ENCODE data around the gene MICALL2.

Gene MICALL2

DNA sequence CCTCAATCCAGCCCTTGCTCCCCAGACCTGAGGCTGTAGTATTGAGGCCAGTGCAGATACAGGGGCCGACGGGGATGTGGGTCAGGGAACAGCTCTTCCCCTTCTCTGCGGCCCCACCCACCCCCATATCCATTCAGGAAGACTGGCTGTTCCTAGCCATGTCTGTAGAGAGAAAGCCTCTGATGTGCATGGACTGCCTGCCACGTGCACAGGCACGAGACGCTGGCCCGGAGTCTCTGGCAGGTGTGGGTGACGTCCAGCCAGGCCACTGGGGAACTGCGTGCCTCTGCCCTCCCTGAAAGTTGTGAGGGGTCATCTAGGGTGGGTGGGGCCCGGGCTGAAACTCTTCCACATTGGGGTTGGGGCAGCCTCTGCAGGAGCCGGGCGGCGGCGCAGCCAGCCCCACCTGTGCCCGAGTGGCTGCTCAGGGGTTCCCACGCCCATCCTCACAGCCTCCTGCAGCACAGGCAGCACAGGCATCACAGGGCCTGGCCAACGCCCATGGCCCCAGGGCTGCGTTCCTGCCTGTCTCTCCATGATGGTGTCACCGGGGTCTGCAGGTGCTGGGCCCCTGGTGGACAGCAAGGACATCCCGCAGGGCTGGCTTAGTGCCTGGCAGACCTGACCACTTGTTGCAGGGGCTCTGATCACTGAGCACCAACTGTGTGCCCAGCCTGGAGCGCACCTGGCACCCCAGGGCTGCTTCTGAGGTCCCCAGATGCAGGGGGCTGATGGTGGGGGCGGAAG is 27.5 kb downstream of the MICALL2 start:
- DNase-seq: peak in 2 of 3 experiments; percentile 54 to 68

DNA sequence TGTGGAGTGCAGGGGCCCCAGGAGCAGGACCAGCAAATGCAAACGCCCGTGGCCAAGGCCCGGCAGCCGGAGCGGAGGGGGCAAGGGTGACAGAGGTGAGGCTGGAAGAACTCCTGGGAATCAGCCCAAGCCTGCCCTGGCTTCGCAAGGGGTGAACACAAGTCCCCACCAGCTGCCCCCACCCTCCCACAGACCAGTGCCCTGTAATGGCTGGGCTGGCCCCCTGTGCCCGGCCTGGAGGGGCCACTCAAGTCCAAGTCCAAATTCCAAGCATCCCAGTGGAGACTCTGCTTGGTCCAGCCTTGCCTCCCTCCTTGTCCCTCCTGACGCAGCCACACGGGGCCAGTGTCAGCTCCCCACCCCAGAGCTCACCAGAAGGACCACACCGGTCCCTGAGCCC is 28.0 kb downstream of the MICALL2 start:
- no peak for DNase-seq

DNA sequence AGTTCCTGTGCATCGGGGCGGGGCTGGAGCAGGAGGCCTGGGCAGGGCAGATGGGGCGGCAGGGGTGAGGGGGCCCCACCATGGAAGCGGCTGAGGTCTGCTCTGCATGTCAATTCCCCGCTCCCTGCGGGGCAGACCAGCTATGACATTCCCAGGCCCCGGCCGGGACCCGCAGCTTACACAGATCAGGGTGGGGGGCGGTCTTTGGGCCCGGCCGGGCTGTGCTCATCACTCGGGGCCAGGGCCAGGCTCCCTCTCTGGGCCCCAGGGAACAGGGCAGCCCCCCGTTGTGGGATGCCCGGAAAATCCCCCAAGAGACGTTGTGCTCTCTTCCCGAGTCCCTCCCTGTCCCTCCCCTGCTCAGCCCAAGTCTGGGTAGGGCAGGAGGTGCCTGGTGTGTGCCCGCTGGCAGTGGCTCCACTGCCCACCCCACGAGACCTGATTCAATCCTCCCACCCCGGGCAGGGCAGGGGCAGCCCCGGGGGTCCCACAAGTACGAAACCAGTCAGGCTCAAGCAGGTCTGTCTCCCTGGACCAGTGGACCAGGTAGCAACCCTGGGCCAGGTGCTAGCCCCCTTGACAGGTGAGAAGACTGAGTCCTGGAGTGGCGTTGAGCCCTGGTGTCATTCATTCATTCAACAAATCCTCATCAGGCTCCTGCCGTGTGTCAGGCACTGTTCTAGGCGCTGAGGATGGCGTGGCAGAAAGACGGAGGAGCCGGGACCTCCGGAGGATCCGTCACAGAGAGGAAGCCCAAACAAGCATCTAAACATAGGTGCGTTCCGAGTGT is 29.0 kb downstream of the MICALL2 start:
- DNase-seq: no peak

DNA sequence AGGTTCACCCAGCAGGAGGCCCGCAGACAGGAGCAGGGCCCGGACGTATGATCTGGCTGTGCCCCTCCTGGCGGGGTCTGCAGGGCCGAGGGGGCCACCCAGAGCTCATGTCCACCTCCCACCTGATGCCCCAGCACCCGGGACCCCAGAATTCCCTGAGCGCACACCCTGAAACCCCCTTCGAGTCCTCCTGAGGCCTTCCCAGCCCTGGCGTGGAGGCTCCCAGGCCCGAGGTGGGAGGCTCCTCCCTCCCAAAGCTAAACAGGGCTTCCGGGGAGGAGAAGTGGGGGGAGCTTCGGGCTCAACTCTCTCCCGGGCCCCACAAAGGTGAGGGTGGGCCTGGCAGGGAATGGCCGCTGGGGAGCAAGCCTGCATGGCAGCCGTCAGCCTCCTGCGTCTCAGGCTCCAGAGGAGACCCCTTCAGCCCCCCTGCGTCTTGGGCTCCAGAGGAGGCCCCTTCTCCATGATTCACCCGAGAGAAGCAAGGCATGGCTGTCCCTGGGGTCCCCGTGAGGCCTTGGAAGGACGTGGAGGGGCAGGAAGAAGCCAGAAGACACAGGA is 30.2 kb downstream of the MICALL2 start:
- DNase-seq: no peak

DNA sequence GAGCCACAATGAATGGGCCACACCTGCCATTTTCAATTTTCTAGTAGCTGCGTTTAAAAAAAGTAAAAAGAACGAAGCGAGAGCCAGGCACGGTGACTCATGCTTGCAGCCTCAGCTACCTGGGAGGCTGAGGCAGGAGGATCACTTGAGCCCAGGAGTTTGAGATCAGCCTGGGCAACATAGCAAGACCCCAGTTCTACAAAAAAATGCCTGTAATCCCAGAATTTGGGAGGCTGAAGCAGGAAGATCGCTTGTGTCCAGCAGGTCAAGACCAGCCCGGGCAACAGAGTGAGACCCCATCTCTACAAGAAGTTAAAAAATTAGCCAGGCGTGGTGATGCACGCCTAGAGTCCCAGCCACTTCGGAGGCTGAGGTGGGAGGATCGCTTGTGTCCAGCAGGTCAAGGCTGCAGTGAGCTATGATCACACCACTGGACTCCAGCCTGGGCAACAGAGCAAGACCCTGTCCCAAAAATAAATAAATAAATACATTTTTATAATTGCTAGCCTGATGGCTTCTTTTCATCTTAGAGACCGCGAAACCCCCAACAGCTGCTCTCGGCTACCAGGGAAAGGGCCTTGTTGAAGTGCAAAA is 32.1 kb downstream of the MICALL2 start:
- DNase-seq: no peak

DNA sequence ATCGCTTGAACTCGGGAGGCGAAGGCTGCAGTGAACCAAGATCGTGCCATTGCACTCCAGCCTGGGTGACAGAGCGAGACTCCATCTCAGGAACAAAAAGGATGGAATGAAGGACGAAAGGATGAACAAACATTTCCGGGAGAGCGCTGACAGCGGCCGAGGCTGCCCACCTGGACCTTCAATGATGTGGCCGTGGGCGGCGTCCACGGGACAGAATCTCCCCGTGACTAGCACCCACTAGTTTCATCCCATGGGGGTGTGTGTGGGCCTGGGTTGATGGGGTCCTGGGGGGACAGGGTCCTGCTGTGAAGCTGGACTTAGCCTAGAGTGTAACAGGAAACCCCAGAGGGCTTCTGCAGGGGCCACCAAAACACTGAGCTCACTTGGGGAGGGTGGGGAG is 32.8 kb downstream of the MICALL2 start:
- no peak for DNase-seq

DNA sequence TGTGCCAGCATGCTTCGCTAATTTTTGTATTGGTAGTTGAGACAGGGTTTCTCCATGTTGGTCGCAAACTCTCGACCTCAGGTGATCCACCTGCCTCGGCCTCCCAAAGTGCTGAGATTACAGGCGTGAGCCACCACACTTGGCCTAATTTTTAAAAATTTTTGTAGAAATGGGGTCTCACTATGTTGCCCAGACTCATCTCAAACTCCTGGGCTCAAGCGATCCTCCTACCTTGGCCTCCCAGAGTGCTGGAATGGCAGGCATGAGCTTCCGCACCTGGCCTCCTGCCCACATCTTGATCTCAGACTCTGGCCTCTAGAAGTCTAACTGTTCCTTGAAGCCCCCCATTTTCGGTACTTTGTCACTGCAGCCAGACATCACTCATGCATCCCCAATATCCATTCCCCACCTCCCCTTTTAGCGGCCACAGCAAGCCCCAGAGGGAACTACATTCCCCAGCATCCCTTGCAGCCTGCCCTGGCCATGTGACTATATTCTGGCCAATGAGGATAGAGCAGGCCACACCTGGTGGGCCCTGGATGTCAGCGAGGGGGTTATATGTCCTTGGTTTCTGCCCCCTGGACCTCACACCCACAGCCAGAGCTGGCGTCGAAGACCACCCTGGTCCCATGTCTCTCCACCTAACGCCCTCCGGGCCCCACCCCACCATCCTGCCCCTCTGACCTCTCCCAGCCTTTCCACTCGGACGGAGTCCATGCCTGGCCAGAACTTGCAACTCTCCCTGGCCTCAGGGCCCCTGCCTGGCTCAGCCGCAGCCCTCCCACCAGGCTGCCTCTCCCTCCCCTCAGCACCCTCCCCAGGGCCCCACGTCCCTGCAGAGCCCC is 33.8 kb downstream of the MICALL2 start:
- DNase-seq: no peak

DNA sequence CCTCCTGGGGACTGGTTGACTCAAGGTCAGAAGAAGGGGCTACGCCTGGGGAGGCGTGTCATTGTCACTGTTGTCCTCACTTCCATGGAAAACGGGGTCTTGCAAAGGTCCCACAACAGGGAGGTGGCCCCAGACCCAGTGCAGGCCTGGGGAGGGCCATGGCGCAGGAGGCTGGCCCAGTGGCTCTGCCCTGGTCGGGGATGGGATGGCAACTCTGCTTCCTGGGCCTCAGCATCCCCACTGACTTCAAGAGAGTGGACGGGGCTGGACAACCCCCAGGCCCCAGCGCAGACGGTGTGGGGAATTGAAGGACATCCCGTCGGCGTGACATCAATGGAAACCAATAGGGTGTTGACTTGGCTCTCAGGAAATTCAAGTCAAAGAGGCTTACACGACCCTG is 35.2 kb downstream of the MICALL2 start:
- DNase-seq: no peak

DNA sequence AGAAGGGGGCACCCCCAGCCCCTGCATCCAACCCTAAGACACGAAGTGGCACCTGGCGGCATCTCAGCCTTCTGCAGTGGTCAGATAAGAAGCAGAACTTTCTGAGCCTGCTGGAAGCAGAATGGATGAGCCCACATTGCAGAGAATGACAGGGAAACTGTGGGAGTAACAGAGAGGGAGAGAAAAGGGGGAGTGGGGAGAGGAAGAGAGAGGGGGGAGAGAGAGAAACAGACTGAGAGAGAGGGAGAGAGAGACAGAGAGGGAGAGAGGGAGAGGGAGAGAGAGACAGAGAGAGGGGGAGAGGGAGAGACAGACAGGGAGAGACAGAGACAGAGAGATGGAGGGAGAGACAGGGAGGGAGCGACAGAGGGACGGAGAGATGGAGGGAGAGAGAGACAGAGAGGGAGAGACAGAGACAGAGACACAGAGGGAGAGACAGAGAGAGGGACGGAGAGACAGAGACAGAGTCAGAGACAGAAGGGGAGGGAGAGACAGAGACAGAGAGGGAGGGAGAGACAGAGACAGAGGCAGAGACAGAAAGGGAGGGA is 35.9 kb downstream of the MICALL2 start:
- no peak for DNase-seq

DNA sequence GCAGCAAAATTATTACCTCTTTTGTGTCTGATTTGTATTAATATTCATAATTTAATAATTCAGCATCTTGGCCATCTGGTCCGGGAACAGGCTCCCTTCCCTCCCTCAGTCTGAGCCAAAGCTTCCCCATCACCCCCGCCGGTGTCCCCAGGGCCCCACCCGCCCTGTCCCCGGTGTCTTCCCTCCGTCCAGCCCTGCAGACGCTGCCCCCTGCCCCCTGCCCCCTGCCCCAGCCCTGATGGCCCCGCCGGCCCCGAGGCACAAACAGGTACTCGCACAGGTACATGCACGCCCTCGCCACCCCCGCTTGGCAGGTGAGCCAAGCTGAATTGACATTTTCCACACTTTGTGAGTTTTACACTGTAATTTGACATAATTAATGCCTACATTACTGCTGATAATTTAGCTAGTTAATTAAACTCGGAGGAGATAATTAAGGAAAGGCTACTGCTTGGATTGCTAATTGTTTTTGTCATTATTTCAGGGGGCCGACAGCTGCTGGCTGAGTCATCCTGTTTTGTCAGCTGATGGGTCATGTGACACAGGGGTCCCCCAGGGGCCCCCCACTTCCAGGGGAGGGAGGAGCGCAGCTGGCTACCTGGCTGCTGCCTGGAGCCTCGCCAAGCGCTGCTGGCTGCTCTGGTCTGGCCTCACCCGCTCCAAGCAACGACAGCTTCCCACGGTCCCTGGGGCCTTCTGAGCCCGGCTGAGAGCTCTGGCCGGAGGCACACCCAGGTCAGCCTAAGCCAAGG is 36.6 kb downstream of the MICALL2 start:
- DNase-seq: peak in 2 of 3 experiments; percentile 96 to 98

DNA sequence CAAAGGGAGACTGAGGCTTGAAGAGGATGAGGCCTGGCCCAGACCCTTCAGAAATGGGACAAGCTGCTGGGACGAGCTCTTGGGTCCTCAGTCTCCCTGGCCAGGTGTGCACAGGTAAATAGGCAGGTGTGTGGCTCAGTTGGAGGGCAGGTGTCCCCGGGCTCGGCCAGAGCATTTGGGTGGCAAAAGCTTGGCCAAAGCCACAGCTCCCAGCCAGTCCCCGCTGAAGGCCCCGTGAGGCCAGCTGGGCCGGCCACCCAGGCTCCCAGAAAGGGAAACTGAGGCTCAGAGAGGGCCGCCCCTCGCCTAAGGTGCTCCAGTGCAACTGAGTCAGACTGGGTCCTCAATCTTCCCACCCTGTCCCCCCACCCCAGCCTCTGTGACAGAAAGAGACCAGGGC is 37.3 kb downstream of the MICALL2 start:
- peak in 2 of 3 experiments; percentile 30 to 50 for DNase-seq

DNA sequence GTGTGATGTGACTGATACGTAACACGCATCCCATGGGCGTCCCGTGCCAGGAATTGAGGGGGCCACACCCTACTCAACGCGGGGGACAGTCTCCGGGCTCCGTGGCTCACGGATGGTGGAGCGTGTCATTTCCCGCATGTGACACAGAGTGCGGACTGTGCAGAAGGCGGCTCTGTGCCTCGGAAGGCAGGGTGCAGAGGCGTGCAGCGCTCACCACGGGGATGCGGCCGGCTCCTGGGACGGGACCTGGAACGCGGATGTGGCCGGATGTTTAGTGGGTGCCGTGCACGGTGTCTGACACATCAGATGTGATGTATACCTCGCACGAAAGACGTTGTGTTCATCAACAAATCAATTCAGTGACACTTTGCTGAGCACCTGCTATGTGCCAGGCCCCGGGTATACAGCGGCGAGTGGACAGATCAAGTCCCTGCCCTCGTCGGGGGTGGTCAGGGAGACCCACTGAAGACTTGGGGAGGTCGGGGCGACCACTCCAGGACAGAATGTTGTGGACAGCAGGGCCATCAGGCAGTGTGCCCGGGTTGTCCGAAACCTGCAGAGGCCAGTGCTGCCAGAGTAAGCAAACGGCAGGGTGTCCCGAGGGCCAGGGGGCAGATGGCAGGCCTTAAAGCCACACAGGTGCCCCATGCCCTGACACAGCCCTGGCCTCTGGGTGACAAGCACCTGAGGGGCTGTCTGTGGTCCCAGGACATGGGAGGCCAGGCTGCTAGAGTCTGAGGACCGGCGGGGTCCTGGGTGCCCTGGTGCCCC is 38.1 kb downstream of the MICALL2 start:
- peak in 1 of 3 experiments; percentile 41 for DNase-seq

DNA sequence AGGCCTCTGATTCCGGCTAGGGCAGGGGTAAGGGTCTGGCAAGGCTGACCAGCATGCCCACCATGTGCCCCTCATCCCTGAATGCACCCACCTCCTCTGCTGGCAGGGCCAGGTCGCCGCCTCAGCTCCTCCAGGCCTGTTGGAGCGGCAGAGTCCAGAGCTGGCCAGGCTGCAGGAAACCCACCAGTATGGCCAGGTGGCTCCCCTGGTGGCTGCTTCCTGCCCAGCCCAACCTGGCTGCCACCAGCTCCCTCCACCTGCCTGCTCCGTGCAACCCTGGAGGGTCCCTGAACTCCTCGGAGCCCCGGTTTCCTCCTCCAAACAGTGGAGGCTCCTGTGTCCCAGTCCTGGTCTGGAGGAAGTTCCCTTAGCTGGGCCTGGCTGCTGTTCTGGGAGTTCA is 39.6 kb downstream of the MICALL2 start:
- no peak for DNase-seq

DNA sequence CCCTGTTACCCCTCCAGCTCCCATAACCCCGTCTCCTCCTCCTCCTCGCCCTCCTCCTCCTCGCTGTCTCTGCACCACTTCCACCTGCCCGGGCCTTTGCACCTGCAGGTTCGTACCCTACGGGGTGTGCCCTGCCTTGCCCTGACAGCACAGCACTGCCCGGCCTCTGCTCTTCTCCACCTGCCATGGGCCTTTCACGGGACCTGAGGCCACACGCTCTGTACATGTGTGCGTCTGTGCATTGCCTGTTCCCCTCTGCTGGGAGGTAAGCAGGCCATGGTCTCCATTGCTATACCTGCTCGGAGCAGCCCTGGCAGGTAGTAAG is 40.0 kb downstream of the MICALL2 start:
- no peak for DNase-seq

DNA sequence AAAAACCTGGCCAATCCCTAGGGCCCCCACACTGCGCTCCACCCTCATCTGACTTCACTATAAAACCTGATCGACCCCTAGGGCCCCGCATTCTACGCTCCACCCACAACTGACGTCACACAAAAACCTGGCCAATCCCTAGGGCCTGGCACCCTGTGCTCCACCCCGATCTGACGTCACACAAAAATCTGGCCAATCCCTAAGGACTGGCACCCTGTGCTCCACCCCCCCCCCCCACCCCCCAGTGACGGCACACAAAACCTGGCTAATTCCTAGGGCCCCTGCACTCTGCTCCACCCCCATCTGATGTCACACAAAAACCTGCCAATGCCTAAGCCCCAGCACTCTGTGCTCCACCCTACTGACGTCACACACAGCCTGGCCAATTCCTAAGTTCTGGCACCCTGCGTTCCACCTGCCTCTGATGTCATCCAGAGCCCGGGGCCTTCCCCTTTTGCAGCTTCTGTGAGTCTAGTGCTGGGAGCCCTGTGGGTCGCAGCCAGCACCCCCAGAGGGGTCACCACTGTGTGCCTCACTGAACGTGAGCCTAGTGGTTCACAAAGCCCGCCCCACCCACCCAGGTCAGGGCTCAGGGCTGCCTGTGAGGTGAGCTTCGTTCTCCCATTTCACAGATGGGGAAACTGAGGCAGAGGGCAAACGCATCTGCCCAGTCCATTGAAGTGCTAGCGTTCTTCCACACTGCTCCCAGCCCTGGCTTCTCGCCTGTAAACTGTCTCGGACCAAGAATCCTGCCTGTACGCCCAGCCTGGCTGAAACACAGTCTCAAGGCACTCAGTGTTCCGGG is 40.6 kb downstream of the MICALL2 start:
- peak in 2 of 3 experiments; percentile 18 to 64 for DNase-seq

DNA sequence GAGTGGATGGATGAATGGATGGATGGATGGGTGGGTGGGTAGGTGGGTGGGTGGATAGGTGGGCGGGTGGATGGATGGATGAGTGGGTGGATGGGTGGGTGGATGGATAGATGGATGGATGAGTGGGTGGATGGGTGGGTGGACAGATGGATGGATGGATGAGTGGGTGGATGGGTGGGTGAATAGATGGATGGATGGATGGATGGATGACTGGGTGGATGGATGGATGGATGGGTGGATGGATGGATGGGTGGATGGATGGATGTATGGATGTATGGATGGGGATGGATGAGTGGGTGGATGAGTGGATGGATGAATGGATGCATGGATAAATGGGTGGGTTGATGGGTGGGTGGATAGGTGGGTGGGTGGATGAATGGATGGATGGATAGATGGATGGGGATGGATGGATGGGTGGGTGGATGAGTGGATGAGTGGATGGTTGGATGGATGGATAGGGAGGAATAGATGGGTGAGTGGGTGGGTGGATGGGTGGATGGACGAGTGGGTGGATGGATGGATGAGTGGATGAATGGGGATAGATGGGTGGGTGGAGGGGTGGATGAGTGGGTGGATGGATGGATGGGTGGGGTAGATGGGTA is 43.8 kb downstream of the MICALL2 start:
- no peak for DNase-seq

DNA sequence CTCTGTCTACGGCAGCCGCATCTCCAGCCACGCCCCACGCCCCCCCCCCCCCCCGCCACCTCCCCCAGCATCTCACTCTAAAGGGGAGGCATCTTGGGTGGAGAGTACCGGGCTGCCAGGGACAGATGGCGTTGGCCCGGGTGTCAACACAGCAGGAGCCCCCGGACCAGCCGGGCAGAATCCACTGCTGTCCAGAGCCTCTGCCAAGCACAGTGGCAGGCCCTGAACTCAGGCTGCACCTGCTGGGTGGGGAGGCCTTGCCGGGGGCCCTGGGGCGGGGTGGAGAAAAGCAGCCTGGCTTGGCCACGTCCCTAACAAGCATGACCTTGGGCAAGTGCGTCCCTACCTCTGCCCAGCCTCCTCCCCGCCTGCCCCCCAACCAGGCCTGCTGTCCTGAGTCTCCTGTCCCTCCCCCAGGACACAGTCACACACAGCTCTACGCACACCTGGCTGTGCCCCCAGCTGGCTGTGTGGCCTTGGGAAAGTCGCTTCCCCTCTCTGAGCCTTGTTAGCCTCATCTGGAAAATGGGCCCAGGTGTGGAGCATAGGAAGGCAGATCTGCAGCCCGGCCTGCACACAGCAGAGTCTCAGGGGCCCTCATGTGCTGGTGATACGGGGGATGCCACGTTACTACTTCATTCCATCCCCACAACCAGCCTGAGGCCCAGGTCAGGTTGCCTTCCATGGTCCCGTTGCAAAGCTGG is 45.2 kb downstream of the MICALL2 start:
- DNase-seq: peak in 2 of 3 experiments; percentile 57 to 69

DNA sequence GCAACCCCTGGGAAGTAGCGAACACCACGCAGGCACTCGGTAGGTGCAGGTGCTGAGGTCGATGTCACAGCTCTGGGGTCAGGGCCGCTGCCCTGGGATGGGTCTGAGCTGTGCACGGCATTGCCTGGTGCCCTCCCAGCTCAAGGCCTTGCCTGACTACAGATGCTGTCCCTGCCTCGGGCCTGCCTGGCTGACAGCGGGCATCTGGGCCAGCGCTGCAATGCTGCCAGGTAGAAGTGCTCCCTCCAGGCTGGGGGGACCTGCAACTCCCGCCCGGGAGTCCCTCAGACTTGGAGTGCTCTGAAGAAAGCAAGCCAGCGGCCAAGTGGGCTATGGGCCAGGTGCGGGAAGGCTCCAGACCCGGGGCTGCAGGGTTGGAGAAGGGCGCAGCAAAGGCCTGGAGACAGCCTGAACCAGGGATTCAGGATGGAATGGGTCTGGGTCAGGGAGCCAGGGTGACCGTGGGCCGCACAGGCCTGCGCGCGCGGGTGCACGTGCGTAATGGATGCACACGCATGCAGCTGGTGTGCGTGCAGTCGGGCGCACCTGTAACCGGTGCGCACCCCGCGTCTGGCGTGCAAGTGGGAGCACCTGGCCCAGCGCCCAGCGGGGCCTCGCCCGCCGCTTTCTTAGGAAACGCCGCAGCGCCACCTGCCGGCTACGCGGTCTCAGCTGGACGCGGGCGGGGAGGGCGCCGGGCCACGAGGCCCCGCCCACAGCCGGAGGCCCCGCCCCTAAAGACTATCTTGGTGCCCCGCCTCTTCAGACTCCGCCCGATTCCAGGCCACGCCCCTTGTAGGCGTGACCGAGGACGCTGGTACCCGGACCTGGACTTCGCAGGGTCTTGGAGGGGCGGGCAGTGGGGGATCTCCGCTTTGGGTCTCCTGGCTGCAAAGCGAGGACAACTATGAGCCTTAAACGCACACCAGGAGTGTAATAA is 46.7 kb downstream of the MICALL2 start:
- DNase-seq: peak; percentile 92 to 95 (median 94)
